ENCODE data around the gene CPVL. TPM values are rescaled to one million over a fixed set of nuclear protein-coding genes. Genes with fewer than 3 reads are reported as not detected.

CPVL gene
- total and polyA plus RNA-seq, 4 donors, result 6.0 to 39.0 (median 12.9) TPM

GRCh38 chr7:29033584-29033983 is 112.8 kb downstream of the CPVL start:
- WGBS, result 80% methylated on average over 2 of the region's 2 CpGs
- H3K27ac ChIP-seq (ENCODE audit: low read depth in 1 of 2, low read length in 2 of 2), result no peak overlapping the region
- H3K9me3 ChIP-seq (ENCODE audit: control insufficient read depth in 4 of 4, low read length in 3 of 4), result no peaks in the 10 kb centered on the region

More at GRCh38 chr7:29033584-29033983, 112.8 kb downstream of the CPVL start:
- no peaks in the 10 kb centered on the region for H3K27me3 ChIP-seq (ENCODE audit: control insufficient read depth in 4 of 4, insufficient read depth in 4 of 4, low read length in 3 of 4)
- no peak for DNase-seq (ENCODE audit: low spot score)
- no peak overlapping the region for H3K4me3 ChIP-seq (ENCODE audit: low read depth in 1 of 3, low read length in 3 of 3)
- no peaks in the 10 kb centered on the region for H3K4me1 ChIP-seq (ENCODE audit: control insufficient read depth in 4 of 4, insufficient read depth in 4 of 4, low read length in 3 of 4)
- TF ChIP-seq REST (IDR thresholded peaks at IDR 0.05) (no peak), SP1 (IDR thresholded peaks at IDR 0.05) (no peak), NR2F2 (IDR thresholded peaks at IDR 0.05) (no peak), EGR1 (IDR thresholded peaks at IDR 0.05; ENCODE audit: low read depth in 2 of 2) (no peak), TAF1 (conservative IDR thresholded peaks at IDR 0.05) (no peak), GABPA (IDR thresholded peaks at IDR 0.05 in 1 of 2, conservative IDR thresholded peaks at IDR 0.05 in 1 of 2) (no peak), JUND (IDR thresholded peaks at IDR 0.05) (no peak), FOXA2 (IDR thresholded peaks at IDR 0.05) (no peak), HNF4A (conservative IDR thresholded peaks at IDR 0.05) (no peak), FOXA1 (IDR thresholded peaks at IDR 0.05) (no peak), RXRA (IDR thresholded peaks at IDR 0.05) (no peak)
- TF ChIP-seq, protein P1, sequence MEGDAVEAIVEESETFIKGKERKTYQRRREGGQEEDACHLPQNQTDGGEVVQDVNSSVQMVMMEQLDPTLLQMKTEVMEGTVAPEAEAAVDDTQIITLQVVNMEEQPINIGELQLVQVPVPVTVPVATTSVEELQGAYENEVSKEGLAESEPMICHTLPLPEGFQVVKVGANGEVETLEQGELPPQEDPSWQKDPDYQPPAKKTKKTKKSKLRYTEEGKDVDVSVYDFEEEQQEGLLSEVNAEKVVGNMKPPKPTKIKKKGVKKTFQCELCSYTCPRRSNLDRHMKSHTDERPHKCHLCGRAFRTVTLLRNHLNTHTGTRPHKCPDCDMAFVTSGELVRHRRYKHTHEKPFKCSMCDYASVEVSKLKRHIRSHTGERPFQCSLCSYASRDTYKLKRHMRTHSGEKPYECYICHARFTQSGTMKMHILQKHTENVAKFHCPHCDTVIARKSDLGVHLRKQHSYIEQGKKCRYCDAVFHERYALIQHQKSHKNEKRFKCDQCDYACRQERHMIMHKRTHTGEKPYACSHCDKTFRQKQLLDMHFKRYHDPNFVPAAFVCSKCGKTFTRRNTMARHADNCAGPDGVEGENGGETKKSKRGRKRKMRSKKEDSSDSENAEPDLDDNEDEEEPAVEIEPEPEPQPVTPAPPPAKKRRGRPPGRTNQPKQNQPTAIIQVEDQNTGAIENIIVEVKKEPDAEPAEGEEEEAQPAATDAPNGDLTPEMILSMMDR (IDR thresholded peaks at IDR 0.05; ENCODE audit: low read depth, low read length, missing input control), result no peak
- TF ChIP-seq, protein P2, sequence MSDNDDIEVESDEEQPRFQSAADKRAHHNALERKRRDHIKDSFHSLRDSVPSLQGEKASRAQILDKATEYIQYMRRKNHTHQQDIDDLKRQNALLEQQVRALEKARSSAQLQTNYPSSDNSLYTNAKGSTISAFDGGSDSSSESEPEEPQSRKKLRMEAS (IDR thresholded peaks at IDR 0.05), result no peak
- TF ChIP-seq, protein P3, sequence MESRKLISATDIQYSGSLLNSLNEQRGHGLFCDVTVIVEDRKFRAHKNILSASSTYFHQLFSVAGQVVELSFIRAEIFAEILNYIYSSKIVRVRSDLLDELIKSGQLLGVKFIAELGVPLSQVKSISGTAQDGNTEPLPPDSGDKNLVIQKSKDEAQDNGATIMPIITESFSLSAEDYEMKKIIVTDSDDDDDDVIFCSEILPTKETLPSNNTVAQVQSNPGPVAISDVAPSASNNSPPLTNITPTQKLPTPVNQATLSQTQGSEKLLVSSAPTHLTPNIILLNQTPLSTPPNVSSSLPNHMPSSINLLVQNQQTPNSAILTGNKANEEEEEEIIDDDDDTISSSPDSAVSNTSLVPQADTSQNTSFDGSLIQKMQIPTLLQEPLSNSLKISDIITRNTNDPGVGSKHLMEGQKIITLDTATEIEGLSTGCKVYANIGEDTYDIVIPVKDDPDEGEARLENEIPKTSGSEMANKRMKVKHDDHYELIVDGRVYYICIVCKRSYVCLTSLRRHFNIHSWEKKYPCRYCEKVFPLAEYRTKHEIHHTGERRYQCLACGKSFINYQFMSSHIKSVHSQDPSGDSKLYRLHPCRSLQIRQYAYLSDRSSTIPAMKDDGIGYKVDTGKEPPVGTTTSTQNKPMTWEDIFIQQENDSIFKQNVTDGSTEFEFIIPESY (IDR thresholded peaks at IDR 0.05), result no peak
- H3K36me3 ChIP-seq (ENCODE audit: control insufficient read depth in 4 of 4, insufficient read depth in 3 of 4, low read depth in 1 of 4, low read length in 3 of 4), result no peaks in the 10 kb centered on the region
- no peak overlapping the region for H3K9ac ChIP-seq (ENCODE audit: low read depth in 1 of 2, low read length in 2 of 2)
